ENCODE data around the gene CSNK2B. TPM values are rescaled to one million over a fixed set of nuclear protein-coding genes. Genes with fewer than 3 reads are reported as not detected.

CSNK2B gene
- total and polyA plus RNA-seq, 9 of the 15 experiments (the other 6 are each of a cell fraction or from before 2014, with no cell fraction given) = 120 to 1,126 (median 529) TPM

- TF ChIP-seq RAD21 (CRISPR knock-in tag; conservative IDR thresholded peaks at IDR 0.05 in 1 of 2, IDR thresholded peaks at IDR 0.05 in 1 of 2) = peak in 1 of 2 experiments; percentile 52; a peak in 2 of 4 replicates
- TF ChIP-seq FOXK1 (CRISPR knock-in tag; IDR thresholded peaks at IDR 0.05; ENCODE audit: borderline replicate concordance) = peak; percentile 98
- peak; percentile 97 for TF ChIP-seq KDM5B (IDR thresholded peaks at IDR 0.05; ENCODE audit: insufficient replicate concordance, low read depth, low read length)
- peak; percentile 19; the same call in 1 of the 2 replicates for TF ChIP-seq CREM (IDR thresholded peaks at IDR 0.05; ENCODE audit: low read depth)
- peak; percentile 86 for TF ChIP-seq DPF2 (IDR thresholded peaks at IDR 0.05)
- TF ChIP-seq KLF10 (CRISPR knock-in tag; IDR thresholded peaks at IDR 0.05) = 0 out of 2 replicates have a peak, but pooled peaks have one; percentile 9
- peak; percentile 92; the same call in 1 of the 2 replicates for TF ChIP-seq GTF2E2 (tag; IDR thresholded peaks at IDR 0.05)
- peak; percentile 71 for TF ChIP-seq TEAD4 (IDR thresholded peaks at IDR 0.05; ENCODE audit: low read length)
- TF ChIP-seq TEAD4 (CRISPR knock-in tag; IDR thresholded peaks at IDR 0.05; ENCODE audit: borderline replicate concordance) = no peak
- TF ChIP-seq HNRNPL (IDR thresholded peaks at IDR 0.05; ENCODE audit: low read depth, low read length) = peak; percentile 61; the same call in 1 of the 2 replicates
- no peak; the same call in 1 of the 2 replicates for TF ChIP-seq TARDBP (IDR thresholded peaks at IDR 0.05)
- TF ChIP-seq, protein P1, sequence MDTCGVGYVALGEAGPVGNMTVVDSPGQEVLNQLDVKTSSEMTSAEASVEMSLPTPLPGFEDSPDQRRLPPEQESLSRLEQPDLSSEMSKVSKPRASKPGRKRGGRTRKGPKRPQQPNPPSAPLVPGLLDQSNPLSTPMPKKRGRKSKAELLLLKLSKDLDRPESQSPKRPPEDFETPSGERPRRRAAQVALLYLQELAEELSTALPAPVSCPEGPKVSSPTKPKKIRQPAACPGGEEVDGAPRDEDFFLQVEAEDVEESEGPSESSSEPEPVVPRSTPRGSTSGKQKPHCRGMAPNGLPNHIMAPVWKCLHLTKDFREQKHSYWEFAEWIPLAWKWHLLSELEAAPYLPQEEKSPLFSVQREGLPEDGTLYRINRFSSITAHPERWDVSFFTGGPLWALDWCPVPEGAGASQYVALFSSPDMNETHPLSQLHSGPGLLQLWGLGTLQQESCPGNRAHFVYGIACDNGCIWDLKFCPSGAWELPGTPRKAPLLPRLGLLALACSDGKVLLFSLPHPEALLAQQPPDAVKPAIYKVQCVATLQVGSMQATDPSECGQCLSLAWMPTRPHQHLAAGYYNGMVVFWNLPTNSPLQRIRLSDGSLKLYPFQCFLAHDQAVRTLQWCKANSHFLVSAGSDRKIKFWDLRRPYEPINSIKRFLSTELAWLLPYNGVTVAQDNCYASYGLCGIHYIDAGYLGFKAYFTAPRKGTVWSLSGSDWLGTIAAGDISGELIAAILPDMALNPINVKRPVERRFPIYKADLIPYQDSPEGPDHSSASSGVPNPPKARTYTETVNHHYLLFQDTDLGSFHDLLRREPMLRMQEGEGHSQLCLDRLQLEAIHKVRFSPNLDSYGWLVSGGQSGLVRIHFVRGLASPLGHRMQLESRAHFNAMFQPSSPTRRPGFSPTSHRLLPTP (IDR thresholded peaks at IDR 0.05; ENCODE audit: borderline replicate concordance, extremely low read depth, insufficient read length) = no peak
- TF ChIP-seq ZNF431 (CRISPR knock-in tag; IDR thresholded peaks at IDR 0.05) = 0 out of 2 replicates have a peak, but pooled peaks have one; percentile 60
- peak; percentile 94 for TF ChIP-seq NBN (IDR thresholded peaks at IDR 0.05; ENCODE audit: low read depth)
- peak in 1 of 2 experiments; percentile 72; a peak in 2 of 4 replicates for TF ChIP-seq ZNF639 (CRISPR knock-in tag; conservative IDR thresholded peaks at IDR 0.05 in 1 of 2, IDR thresholded peaks at IDR 0.05 in 1 of 2)
These were observed 12.8 kb upstream of the CSNK2B start (continued) for GRCh38 chr6:31652925-31653724.
